ENCODE results near the gene RREB1.

DNA sequence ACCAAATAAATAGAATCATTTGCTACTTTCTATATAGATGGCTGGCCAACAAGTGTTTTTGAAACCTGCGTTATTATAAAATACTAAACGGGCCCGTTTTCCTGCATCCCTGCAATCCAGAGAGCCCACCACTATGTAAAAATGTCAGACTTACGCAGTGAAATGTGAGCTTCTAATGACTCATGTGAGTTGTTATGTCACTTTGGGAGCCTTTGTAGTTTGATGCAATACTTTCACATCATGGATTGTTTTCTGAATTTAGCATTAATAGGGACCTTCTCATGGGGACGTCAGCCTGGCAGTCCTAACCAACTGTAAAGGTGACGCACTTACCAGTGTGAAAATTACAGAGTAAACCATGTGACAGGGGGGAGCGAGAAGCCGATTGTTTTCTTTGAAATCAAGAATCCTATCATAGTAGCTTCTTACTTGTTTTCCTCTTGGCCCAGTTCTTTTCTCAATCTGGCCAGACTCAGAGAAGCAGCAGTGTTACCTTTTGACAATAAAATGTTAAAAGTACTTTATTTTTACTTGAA lies 130.0 kb downstream of the RREB1 start:
- TF ChIP-seq, protein P1, sequence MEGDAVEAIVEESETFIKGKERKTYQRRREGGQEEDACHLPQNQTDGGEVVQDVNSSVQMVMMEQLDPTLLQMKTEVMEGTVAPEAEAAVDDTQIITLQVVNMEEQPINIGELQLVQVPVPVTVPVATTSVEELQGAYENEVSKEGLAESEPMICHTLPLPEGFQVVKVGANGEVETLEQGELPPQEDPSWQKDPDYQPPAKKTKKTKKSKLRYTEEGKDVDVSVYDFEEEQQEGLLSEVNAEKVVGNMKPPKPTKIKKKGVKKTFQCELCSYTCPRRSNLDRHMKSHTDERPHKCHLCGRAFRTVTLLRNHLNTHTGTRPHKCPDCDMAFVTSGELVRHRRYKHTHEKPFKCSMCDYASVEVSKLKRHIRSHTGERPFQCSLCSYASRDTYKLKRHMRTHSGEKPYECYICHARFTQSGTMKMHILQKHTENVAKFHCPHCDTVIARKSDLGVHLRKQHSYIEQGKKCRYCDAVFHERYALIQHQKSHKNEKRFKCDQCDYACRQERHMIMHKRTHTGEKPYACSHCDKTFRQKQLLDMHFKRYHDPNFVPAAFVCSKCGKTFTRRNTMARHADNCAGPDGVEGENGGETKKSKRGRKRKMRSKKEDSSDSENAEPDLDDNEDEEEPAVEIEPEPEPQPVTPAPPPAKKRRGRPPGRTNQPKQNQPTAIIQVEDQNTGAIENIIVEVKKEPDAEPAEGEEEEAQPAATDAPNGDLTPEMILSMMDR (IDR thresholded peaks at IDR 0.05), result no peak
- no peak for TF ChIP-seq EP300 (IDR thresholded peaks at IDR 0.05; ENCODE audit: low read depth)

Data from transverse colon (tissue), 3 donors.